ENCODE results near the gene LACTB. TPM values are rescaled to one million over a fixed set of nuclear protein-coding genes. Genes with fewer than 3 reads are reported as not detected.

Gene LACTB
- polyA plus RNA-seq, 4 donors, result 13.9 to 26.7 (median 20.8) TPM

- Histone ChIP-seq H3K4me3 (ENCODE audit: low read depth in 1 of 3, low read length in 3 of 3) (peak within 1 kb of the TSS; percentile 86 to 95 (median 88)), H3K36me3 (ENCODE audit: control insufficient read depth in 3 of 3, insufficient read depth in 2 of 3, low read depth in 1 of 3, low read length in 3 of 3) (no peaks in the 10 kb centered on the region), H3K27me3 (ENCODE audit: control insufficient read depth in 3 of 3, insufficient read depth in 3 of 3, low read length in 3 of 3) (peaks cover 0 to 4% (median 0%) of the 10 kb centered on the region in 3 donors), H3K27ac (ENCODE audit: low read depth in 1 of 3, low read length in 2 of 3) (peak within 1 kb of the TSS; percentile 76 to 87 (median 76)), H3K9me3 (ENCODE audit: control insufficient read depth in 2 of 2, insufficient read depth in 1 of 2, low read depth in 1 of 2, low read length in 1 of 2) (no peaks in the 10 kb centered on the region), H3K4me1 (ENCODE audit: control insufficient read depth in 3 of 3, insufficient read depth in 2 of 3, low read depth in 1 of 3, low read length in 2 of 3) (peaks cover 4 to 21% (median 4%) of the 10 kb centered on the region in 3 donors)
- WGBS, 3 donors, result 0 to 1% (median 0%) methylated on average over 50 to 77 of the region's 77 CpGs
- FAIRE-seq, result no peak
- DNase-seq, result peak; percentile 97 to 98
Measured at GRCh38 chr15:63188926-63189871, 67.5 kb downstream of the LACTB start, which contains the start of gene RAB8B. Gene RAB8B, plus strand, starts transcription at chr15:63189606. Its CDS starts 19 bp downstream, at chr15:63189625.

DNA sequence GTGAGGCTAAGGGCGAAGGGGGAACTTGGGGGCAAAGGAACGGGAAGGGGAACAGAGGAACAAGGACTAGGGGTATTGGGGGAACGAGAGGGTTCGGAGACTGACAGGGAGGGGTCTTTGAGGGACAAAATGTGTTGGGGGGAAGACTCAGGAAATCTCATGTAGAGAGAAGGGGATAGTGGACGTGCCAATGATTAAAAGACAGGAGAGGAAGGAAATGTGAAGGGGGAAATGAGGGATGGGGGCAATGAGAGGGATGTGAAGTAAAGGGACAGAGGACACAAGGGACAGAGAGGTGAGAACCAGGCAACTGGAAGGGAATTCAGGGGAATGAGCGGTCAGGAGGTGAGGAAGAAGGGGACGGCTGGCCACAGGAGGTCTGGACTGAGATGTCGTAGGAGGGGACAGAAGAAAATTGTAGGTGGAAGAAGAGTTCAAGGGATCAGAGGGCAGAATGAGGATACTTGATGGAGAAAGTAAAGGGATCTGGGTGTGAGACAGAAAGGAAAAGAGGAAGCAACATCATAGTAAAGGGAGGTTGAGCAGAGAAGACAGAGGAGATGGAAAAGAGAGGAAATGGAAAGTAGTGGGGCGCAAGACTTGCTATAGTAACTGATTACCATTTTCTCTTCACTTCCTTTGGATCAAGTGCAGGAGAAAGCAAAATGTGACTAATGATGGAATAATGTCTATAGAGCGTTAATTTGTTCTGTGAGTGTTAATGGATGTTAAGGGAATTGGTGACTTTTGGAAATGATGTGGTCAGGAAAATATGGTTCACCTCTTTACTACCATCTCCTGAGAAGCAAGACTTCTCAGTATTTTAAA lies 68.5 kb downstream of the LACTB start:
- WGBS, 3 donors, result 3 to 7% (median 4%) methylated on average over 10 of the region's 10 CpGs
- H3K27ac ChIP-seq (ENCODE audit: low read depth in 1 of 3, low read length in 2 of 3), result peak overlapping the region; percentile 76 to 87 (median 76)
- DNase-seq (peak; percentile 38 to 57), FAIRE-seq (no peak)
- H3K4me1 ChIP-seq (ENCODE audit: control insufficient read depth in 3 of 3, insufficient read depth in 2 of 3, low read depth in 1 of 3, low read length in 2 of 3), result peaks cover 4 to 21% (median 4%) of the 10 kb centered on the region in 3 donors
- peak overlapping the region; percentile 86 to 95 (median 88) for H3K4me3 ChIP-seq (ENCODE audit: low read depth in 1 of 3, low read length in 3 of 3)
- H3K36me3 ChIP-seq (ENCODE audit: control insufficient read depth in 3 of 3, insufficient read depth in 2 of 3, low read depth in 1 of 3, low read length in 3 of 3), result no peaks in the 10 kb centered on the region
- H3K9me3 ChIP-seq (ENCODE audit: control insufficient read depth in 2 of 2, insufficient read depth in 1 of 2, low read depth in 1 of 2, low read length in 1 of 2), result no peaks in the 10 kb centered on the region
- peaks cover 0 to 4% (median 0%) of the 10 kb centered on the region in 3 donors for H3K27me3 ChIP-seq (ENCODE audit: control insufficient read depth in 3 of 3, insufficient read depth in 3 of 3, low read length in 3 of 3)

- FAIRE-seq, result no peak
- Histone ChIP-seq H3K9me3 (ENCODE audit: control insufficient read depth in 2 of 2, insufficient read depth in 1 of 2, low read depth in 1 of 2, low read length in 1 of 2) (no peaks in the 10 kb centered on the region), H3K36me3 (ENCODE audit: control insufficient read depth in 3 of 3, insufficient read depth in 2 of 3, low read depth in 1 of 3, low read length in 3 of 3) (no peaks in the 10 kb centered on the region), H3K27me3 (ENCODE audit: control insufficient read depth in 3 of 3, insufficient read depth in 3 of 3, low read length in 3 of 3) (peaks cover 0 to 4% (median 0%) of the 10 kb centered on the region in 3 donors), H3K4me1 (ENCODE audit: control insufficient read depth in 3 of 3, insufficient read depth in 2 of 3, low read depth in 1 of 3, low read length in 2 of 3) (peaks cover 7 to 24% (median 12%) of the 10 kb centered on the region in 3 donors), H3K4me3 (ENCODE audit: low read depth in 1 of 3, low read length in 3 of 3) (peak overlapping the region in 2 of 3 donors; percentile 88 to 95), H3K27ac (ENCODE audit: low read depth in 1 of 3, low read length in 2 of 3) (peak overlapping the region; percentile 8 to 76 (median 41))
- 38 to 71% (median 58%) methylated on average over 3 of the region's 3 CpGs for WGBS, 3 donors
- DNase-seq, result no peak
Measured at GRCh38 chr15:63190769-63191649, 69.3 kb downstream of the LACTB start.

Other genes starting within 250 kb of the LACTB start
- 100 to 1,000 TPM; 269 to 542 (median 382) TPM for gene TPM1, start 79.1 kb upstream of the LACTB start, polyA plus RNA-seq
- 100 to 1,000 TPM; 146 to 612 (median 367) TPM for gene RPS27L, start 35.6 kb downstream of the LACTB start, polyA plus RNA-seq
- gene RAB8B, start 67.7 kb downstream of the LACTB start, polyA plus RNA-seq, result 10 to 100 TPM in 3 of 4 donors, 1 to 10 TPM in 1; 9.8 to 19.6 (median 13.9) TPM
- gene APH1B, start 155.7 kb downstream of the LACTB start, polyA plus RNA-seq, result 10 to 100 TPM in 1 of 4 donors, 1 to 10 TPM in 3; 1.4 to 22.8 (median 3.1) TPM

All from small intestine (tissue), 7 donors.